Stimulated activated naive CD8-positive, alpha-beta T cell treated with anti-CD3 and anti-CD28 coated beads, Interleukin-15, Interleukin-2, amounts not matched to agents 100 U/mL and 50 U/mL, for 24 hours (primary cell): ENCODE data around the gene ASS1.

Experiments used
- ATAC-seq: fragments of 150-1000 bp; cut with Tn5 transposase; one replicate; pipeline ENCODE4 v1.10.0; 2021
- DNase-seq: peaks from one replicate; pipeline ENCODE4 v3.0.0; 2021

The ASS1 gene

GRCh38 chr9:130437011-130437789 is 7.6 kb upstream of the ASS1 start:
- no peak for ATAC-seq
- DNase-seq = no peak

DNA sequence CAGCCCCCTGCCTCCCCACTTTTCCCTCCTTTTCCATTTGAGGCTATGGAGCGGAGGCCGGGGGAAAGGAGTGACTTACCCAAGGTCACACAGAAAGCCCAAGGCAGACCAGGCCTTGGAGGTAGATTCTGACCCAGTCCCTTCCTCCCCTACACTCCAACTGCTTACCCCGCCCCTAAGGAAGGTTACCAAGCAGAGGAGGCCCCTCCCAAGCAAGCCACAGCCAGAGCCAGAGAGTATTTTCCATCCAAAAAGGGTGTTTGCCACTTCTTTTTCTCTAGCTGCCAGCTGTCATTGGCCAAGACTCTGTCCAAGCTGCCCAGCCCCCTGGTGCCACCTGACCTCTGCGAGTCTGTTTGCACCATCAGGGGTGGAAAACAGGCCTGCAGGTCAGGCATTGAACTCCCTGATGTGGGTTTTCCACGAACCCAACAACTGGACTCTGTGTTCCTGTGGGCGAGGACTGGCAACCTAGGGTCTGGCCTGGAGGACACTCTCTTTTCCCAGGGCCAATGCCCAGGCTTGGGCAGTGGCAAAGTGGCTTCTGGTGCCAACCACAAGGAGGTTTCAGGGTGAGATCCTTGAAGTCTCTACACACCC is 6.3 kb upstream of the ASS1 start:
- ATAC-seq = no peak
- DNase-seq = no peak

GRCh38 chr9:130441031-130441430 is 3.7 kb upstream of the ASS1 start:
- DNase-seq (no peak), ATAC-seq (no peak)

- ATAC-seq (no peak), DNase-seq (no peak)
Measured at GRCh38 chr9:130442746-130443455, 1.9 kb upstream of the ASS1 start.

DNA sequence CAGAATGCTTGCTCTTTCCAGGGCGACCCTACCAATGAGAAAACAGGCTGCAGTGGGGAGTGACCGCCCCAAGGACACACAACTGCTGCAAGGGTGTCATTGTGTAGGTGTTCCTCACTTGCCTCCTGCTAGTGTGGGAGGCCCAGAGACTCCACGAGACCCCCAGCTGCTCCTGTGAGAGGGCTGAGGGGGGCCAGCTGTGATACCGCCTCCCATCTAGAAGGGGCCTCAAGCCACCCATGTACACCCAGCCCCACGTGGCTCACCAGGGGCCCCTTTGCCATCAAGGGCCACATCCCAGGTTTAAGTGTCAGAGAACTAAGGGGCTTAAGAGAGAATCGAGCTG is 1.3 kb upstream of the ASS1 start:
- DNase-seq = no peak
- no peak for ATAC-seq

DNA sequence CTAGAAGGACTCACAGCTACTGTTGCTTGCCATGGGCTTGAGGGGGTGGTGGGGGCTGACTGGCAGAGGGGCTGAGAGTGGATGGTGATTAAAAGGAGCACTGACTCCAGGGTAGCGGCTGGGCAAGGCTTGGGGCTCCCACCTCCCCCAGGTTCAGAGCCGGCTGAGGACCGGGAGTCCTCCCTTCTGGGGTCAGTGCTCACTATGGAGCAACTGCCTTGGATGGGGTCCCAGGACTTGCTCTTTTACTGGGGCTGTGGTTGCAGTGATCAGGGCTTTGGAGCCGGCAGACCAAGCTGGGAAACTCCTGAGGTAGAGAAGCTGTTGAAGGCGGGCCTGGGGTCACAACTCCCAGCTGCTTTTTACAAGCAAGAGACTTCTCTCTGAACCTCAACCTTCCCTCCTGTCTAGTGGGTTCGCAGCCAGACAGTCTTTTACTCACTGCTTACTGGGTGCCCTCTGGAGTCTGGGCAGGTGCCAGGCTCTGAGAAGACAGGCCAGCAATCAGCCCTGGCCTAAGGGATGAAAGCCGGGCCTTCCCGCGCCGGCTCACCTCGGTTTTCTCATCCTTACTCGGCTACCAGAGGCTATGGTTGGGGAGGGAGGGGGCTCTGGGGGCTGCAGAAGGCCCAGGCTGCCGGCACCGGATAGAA is 795 bp upstream of the ASS1 start:
- ATAC-seq (no peak), DNase-seq (no peak)

DNA sequence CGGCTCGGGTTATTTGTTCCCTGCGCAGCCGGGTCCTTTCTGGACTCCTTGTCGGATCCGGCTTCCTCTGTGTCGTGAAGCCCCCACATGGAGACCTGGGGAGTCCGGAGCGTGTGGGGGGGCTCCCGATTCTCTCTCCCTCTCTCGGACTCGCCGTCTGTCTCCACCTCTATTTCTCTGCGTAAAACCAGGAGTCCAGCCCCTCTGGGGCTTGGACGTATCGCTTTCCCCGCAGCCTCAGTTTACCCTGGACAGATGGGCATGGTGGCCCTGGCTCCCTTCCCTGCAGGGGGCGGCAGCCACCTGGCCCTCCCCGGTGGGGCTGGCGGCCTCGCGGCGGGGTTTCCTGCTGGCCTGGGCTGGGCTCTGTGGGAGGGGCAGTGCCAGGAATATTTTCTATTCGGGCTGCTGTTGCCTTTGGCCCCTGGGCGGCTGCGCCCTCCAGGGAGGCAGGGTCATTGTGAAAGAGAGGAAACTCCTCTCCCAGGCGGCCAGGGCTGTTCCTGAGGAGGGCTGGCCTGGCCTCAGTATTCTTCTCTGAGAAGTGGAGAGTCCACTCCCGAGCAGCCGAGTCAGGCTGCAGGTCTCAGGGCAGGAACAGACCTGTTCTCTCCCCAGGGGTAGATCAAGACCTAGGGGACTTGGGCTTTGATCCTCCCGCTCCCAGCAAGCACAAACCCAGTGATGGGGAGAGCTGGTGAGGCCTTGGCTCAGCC is 665 bp downstream of the ASS1 start:
- DNase-seq (no peak), ATAC-seq (no peak)

GRCh38 chr9:130446101-130446861 is 1.5 kb downstream of the ASS1 start:
- DNase-seq (no peak), ATAC-seq (no peak)

- DNase-seq (no peak), ATAC-seq (no peak)
Measured at GRCh38 chr9:130447193-130447816, 2.5 kb downstream of the ASS1 start.

GRCh38 chr9:130448035-130448624 is 3.4 kb downstream of the ASS1 start:
- ATAC-seq = no peak
- no peak for DNase-seq

GRCh38 chr9:130448771-130449603 is 4.2 kb downstream of the ASS1 start:
- DNase-seq = no peak
- ATAC-seq = no peak

- DNase-seq = no peak
- no peak for ATAC-seq
Measured at GRCh38 chr9:130450344-130451003, 5.7 kb downstream of the ASS1 start.

GRCh38 chr9:130451004-130451390 is 6.2 kb downstream of the ASS1 start:
- no peak for ATAC-seq

DNA sequence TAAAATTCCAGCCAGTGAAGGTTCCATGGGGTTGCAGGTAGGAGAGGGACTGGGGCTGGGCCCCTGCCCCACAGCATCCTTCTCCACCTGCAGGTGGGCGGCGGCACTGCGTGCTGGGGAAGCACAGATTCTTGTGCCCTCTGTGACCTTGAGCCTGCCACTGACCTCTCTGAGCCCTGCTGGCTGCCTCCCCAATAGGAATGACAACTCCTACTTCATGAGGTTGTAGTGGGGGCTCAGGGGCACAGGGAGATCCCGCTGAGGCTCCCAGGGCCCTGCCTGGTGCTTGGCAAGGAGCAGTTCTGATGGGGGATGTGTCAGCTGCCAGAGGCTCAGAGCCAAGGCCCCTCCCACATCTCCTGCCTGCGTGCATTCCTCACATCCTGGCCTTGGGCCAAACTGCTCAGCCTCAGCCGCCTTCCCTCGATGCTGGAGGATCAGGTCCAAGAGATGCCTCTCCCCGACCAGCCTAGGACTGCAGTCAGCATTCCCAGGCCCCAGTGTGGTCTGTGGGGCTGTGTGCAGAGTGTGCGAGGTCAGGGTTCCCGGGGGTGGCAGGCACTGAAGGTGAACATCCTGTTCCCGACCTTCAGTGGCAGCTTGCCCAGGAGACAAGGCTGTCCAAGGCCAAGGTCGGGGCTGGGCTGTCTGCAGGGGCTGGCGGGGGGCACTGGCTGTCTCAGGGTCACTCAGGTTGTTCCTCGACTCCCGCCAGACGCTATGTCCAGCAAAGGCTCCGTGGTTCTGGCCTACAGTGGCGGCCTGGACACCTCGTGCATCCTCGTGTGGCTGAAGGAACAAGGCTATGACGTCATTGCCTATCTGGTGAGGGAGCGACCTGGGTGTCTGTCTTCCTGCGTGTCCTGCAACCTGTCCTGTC is 7.0 kb downstream of the ASS1 start:
- no peak for ATAC-seq
- peak; percentile 49 for DNase-seq

More at GRCh38 chr9:130451004-130451390, 6.2 kb downstream of the ASS1 start:
- DNase-seq = no peak

- DNase-seq (no peak), ATAC-seq (no peak)
Measured at GRCh38 chr9:130452835-130453234, 8.1 kb downstream of the ASS1 start.

DNA sequence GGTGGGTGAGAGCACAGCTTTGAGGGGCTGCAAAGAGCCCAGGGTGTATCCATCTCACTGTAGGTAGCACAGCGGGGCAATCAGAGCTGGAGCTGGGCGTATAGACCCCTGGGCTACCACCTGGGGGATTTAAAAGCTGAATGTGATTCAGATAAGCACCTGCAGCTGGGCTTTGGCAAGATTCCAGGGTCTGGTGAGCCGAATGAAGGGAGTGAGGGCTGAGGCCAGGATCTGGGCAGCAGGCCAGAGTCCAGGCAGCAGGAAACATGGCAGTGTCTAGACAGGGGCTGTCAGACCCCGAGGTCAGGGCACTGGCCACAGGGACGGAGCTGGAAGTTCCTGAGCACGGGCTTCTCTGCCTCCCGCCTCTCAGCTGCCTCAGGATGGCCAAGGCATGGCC is 8.7 kb downstream of the ASS1 start:
- no peak for DNase-seq

GRCh38 chr9:130454096-130454811 is 9.5 kb downstream of the ASS1 start:
- DNase-seq (no peak), ATAC-seq (no peak)

More for the DNA sequence above, 8.7 kb downstream of the ASS1 start:
- no peak for ATAC-seq
